HCT116 (cell line): ENCODE data around the gene CADPS. TPM values are rescaled to one million over a fixed set of nuclear protein-coding genes. Genes with fewer than 3 reads are reported as not detected.

ENCODE experiments used
- ATAC-seq: fragments of 200-7000 bp; cut with Tn5 transposase; 2 replicates; pipeline ENCODE4 v1.9.1; 2020; ENCODE audit warnings: mild to moderate bottlenecking, moderate library complexity
- BruUV-seq: library from RNA; stranded (reverse); fragments of 400-500 nt; replicated peaks from 2 replicates; lab custom pipeline; 2021; lab: Mats Ljungman, UMichigan
- CTCF ChIA-PET: fragments of 300-600 bp; sonication (Branson Sonifier 250); formaldehyde crosslinking; loops from one replicate; lab custom pipeline; 2021; ENCODE audit warnings: antibody characterized with exemption; lab: Charles Lee
- POLR2A ChIA-PET: fragments of 300-600, 350-600 bp; sonication (Branson Sonifier 250); formaldehyde crosslinking; loops from one replicate; lab custom pipeline; 2021; ENCODE audit warnings: antibody characterized with exemption; lab: Charles Lee
- RAD21 ChIA-PET, 2 experiments: fragments of 300-600 bp; sonication (Branson Sonifier 250); formaldehyde crosslinking; loops; one replicate each; lab custom pipeline; 2023; ENCODE audit warnings: low total read pairs in 2 of 2; ENCODE audit not compliant: uncharacterized antibody in 2 of 2, unreplicated experiment in 2 of 2, low non-redundant PET in 1 of 2; lab: Charles Lee
- DNase-seq: peaks from one replicate; pipeline ENCODE4 v3.0.0-alpha.2; 2010; ENCODE audit warnings: low read depth, low spot score
- H2AFZ ChIP-seq: fragments of 200-600 bp; shearing (Covaris generic), sonication (generic); 2 replicates; pipeline ENCODE4 v1.6.1; 2017; ENCODE audit warnings: low read depth, mixed run types, mixed read lengths, antibody characterized with exemption, low read length; ENCODE audit not compliant: poor library complexity, severe bottlenecking
- H3K27ac ChIP-seq: 2 replicates; pipeline ENCODE4 v1.5.1; 2012; ENCODE audit warnings: low read depth, low read length
- H3K27me3 ChIP-seq: fragments of 200-600 bp; sonication (generic); 2 replicates; pipeline ENCODE4 v1.6.1; 2016; ENCODE audit warnings: mixed run types, low read length, mixed read lengths; ENCODE audit not compliant: insufficient read depth
- H3K36me3 ChIP-seq, 2 experiments: fragments of 200-500 bp in 1 of 2; fragments of 200-600 bp in 1 of 2; sonication (Bioruptor generic) in 1 of 2; sonication (generic) in 1 of 2; 2 replicates each; pipeline versions ENCODE4 v1.5.1 to v1.6.1; 2014 to 2016; ENCODE audit warnings: low read length in 2 of 2, inconsistent platforms in 1 of 2, mixed read lengths in 1 of 2, mixed run types in 1 of 2; ENCODE audit not compliant: insufficient read depth in 2 of 2, control insufficient read depth in 1 of 2
- H3K4me1 ChIP-seq, 2 experiments: fragments of 200-600 bp in 1 of 2; sonication (generic) in 1 of 2; 2 replicates each; pipeline versions ENCODE4 v1.5.1 to v1.6.1; 2012 to 2017; ENCODE audit warnings: low read length in 2 of 2, inconsistent platforms in 1 of 2, mild to moderate bottlenecking in 1 of 2, mixed read lengths in 1 of 2, mixed run types in 1 of 2, moderate library complexity in 1 of 2; ENCODE audit not compliant: insufficient read depth in 2 of 2, control insufficient read depth in 1 of 2
- H3K4me2 ChIP-seq: fragments of 200-600 bp; sonication (generic); 2 replicates; pipeline ENCODE4 v1.6.1; 2017; ENCODE audit warnings: mixed run types, low read length, mixed read lengths
- H3K4me3 ChIP-seq, 2 experiments: fragments of 200-600 bp in 1 of 2; sonication (generic) in 1 of 2; replicated peaks in 1 of 2; 2 replicates each; pipeline ENCODE4 v1.5.1; 2011 to 2016; ENCODE audit warnings: low read length in 2 of 2, control low read depth in 1 of 2, low read depth in 1 of 2, mild to moderate bottlenecking in 1 of 2, mixed read lengths in 1 of 2, mixed run types in 1 of 2
- H3K79me2 ChIP-seq: fragments of 200-600 bp; sonication (generic); 2 replicates; pipeline ENCODE4 v1.6.1; 2017; ENCODE audit warnings: mild to moderate bottlenecking, mixed run types, low read length, moderate library complexity, mixed read lengths; ENCODE audit not compliant: insufficient read depth
- H3K9ac ChIP-seq: fragments of 200-600 bp; sonication (generic); 2 replicates; pipeline ENCODE4 v1.6.1; 2016; ENCODE audit warnings: low read length, mixed read lengths
- H3K9me2 ChIP-seq: fragments of 200-600 bp; sonication (generic), shearing (Covaris generic); 2 replicates; pipeline ENCODE4 v1.6.1; 2017; ENCODE audit warnings: mixed run types, mild to moderate bottlenecking, moderate library complexity; ENCODE audit not compliant: insufficient read depth
- H3K9me3 ChIP-seq, 2 experiments: fragments of 200-500 bp in 1 of 2; fragments of 200-600 bp in 1 of 2; sonication (Bioruptor generic) in 1 of 2; sonication (generic) in 1 of 2; 2 replicates each; pipeline ENCODE4 v1.6.1; 2014 to 2017; ENCODE audit warnings: low read length in 2 of 2, mixed read lengths in 2 of 2, inconsistent platforms in 1 of 2, low read depth in 1 of 2, mild to moderate bottlenecking in 1 of 2, mixed run types in 1 of 2, moderate library complexity in 1 of 2; ENCODE audit not compliant: control insufficient read depth in 1 of 2, insufficient read depth in 1 of 2
- H4K20me1 ChIP-seq: fragments of 200-600 bp; sonication (generic), shearing (Covaris generic); 2 replicates; pipeline ENCODE4 v1.6.1; 2017; ENCODE audit warnings: mixed run types, mild to moderate bottlenecking, moderate library complexity; ENCODE audit not compliant: insufficient read depth
- CBX3 ChIP-seq: IDR thresholded peaks from 2 replicates; pipeline ENCODE4 v1.6.1; 2012; ENCODE audit warnings: low read depth
- CEBPB ChIP-seq: IDR thresholded peaks from 2 replicates; pipeline ENCODE4 v1.6.1; 2012; ENCODE audit warnings: low read depth
- EGR1 ChIP-seq: IDR thresholded peaks from 2 replicates; pipeline ENCODE4 v1.6.1; 2012; ENCODE audit warnings: low read depth
- ELF1 ChIP-seq: IDR thresholded peaks from 2 replicates; pipeline ENCODE4 v1.6.1; 2012; ENCODE audit warnings: low read depth, borderline replicate concordance
- EZH2 ChIP-seq: fragments of 200-600 bp; sonication (generic); IDR thresholded peaks from 2 replicates; pipeline ENCODE4 v1.6.1; 2017; ENCODE audit warnings: antibody characterized with exemption, mixed run types
- EZH2phosphoT487 ChIP-seq: fragments of 200-600 bp; IDR thresholded peaks from 2 replicates; pipeline ENCODE4 v1.6.1; 2018; ENCODE audit warnings: antibody characterized with exemption, borderline replicate concordance
- FOSL1 ChIP-seq: IDR thresholded peaks from 2 replicates; pipeline ENCODE4 v1.6.1; 2012; ENCODE audit warnings: low read depth
- SIN3A ChIP-seq: IDR thresholded peaks from 2 replicates; pipeline ENCODE4 v1.6.1; 2012; ENCODE audit warnings: low read depth
- TCF7L2 ChIP-seq: IDR thresholded peaks from 2 replicates; pipeline ENCODE4 v1.7.0; 2011; ENCODE audit warnings: borderline replicate concordance, inconsistent platforms; ENCODE audit not compliant: insufficient read depth, insufficient read length; ENCODE audit errors: extremely low read depth
- YY1 ChIP-seq: IDR thresholded peaks from 2 replicates; pipeline ENCODE4 v1.6.1; 2011; ENCODE audit warnings: low read length, low read depth, moderate library complexity, mild to moderate bottlenecking; ENCODE audit not compliant: insufficient replicate concordance; ENCODE audit errors: extremely low read depth
- ZFX ChIP-seq: fragments of 450-650 bp; IDR thresholded peaks from 2 replicates; pipeline ENCODE4 v1.6.1; 2017
- ZNF274 ChIP-seq: fragments of 200-500 bp; sonication (Bioruptor generic); IDR thresholded peaks from 2 replicates; pipeline ENCODE4 v1.6.1; 2014; ENCODE audit warnings: mild to moderate bottlenecking, low read depth, low read length, inconsistent platforms
- intact Hi-C: fragments of 100-400 bp; cut with micrococcal nuclease; formaldehyde crosslinking; loops from 2 replicates; pipeline ENCODE4 v1.10.0; 2022
- total RNA-seq: library from RNA; stranded (reverse); gene quantifications from one replicate; pipeline ENCODE4 v1.2.1, GENCODE V29; 2021; ENCODE audit not compliant: unreplicated experiment
- TF ChIP-seq, protein P1 (sequence below): IDR thresholded peaks from 2 replicates; pipeline ENCODE4 v1.6.1; 2012; ENCODE audit warnings: low read depth

The CADPS gene
- total RNA-seq, 1 experiment from 2014 or later, result not detected

DNA sequence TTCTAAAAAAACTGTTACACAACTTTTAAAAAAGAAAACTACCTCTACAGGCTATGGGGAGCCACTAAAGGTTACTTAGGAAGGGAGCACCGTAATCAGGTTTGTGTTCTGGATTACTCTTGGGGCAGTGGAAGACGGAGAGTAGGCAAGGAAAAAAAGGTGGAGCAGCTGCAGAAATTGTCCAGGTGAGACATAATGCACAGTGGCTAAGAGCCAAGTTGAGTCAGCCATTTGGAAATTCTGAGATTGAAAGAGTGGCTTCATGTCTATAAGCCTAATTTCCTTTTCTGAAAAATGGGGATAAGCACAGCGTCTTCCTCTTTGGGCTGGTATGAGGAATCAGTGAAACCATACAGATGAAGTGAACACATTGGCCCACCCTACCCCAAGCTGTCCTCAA is 195.2 kb downstream of the CADPS start:
- Histone ChIP-seq H3K4me3 (no peak overlapping the region), H3K4me1 (no peaks in the 10 kb centered on the region), H3K79me2 (no peaks in the 10 kb centered on the region), H3K36me3 (no peaks in the 10 kb centered on the region), H3K27ac (no peak overlapping the region), H2AFZ (no peak overlapping the region), H3K9ac (no peak overlapping the region), H3K27me3 (peaks cover 28% of the 10 kb centered on the region), H4K20me1 (no peaks in the 10 kb centered on the region), H3K4me2 (no peak overlapping the region), H3K9me3 (no peaks in the 10 kb centered on the region)
- no TSS peak for BruUV-seq
- intact Hi-C loops, result no loop called here
- CTCF ChIA-PET, result no interaction called here
- RAD21 ChIA-PET, result no interaction called here
- ATAC-seq (no peak), DNase-seq (no peak)
- POLR2A ChIA-PET, result no interaction called here
- TF ChIP-seq ZNF274 (no peak), FOSL1 (no peak), CBX3 (no peak), ELF1 (no peak), EGR1 (no peak), ZFX (no peak), EZH2phosphoT487 (no peak), EZH2 (no peak), SIN3A (no peak), CEBPB (no peak), YY1 (no peak), TCF7L2 (no peak)
- TF ChIP-seq, protein P1, sequence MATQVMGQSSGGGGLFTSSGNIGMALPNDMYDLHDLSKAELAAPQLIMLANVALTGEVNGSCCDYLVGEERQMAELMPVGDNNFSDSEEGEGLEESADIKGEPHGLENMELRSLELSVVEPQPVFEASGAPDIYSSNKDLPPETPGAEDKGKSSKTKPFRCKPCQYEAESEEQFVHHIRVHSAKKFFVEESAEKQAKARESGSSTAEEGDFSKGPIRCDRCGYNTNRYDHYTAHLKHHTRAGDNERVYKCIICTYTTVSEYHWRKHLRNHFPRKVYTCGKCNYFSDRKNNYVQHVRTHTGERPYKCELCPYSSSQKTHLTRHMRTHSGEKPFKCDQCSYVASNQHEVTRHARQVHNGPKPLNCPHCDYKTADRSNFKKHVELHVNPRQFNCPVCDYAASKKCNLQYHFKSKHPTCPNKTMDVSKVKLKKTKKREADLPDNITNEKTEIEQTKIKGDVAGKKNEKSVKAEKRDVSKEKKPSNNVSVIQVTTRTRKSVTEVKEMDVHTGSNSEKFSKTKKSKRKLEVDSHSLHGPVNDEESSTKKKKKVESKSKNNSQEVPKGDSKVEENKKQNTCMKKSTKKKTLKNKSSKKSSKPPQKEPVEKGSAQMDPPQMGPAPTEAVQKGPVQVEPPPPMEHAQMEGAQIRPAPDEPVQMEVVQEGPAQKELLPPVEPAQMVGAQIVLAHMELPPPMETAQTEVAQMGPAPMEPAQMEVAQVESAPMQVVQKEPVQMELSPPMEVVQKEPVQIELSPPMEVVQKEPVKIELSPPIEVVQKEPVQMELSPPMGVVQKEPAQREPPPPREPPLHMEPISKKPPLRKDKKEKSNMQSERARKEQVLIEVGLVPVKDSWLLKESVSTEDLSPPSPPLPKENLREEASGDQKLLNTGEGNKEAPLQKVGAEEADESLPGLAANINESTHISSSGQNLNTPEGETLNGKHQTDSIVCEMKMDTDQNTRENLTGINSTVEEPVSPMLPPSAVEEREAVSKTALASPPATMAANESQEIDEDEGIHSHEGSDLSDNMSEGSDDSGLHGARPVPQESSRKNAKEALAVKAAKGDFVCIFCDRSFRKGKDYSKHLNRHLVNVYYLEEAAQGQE, result no peak
- TF ChIP-seq, all 23 proteins: peak for 0
- H3K9me2 ChIP-seq, result no peaks in the 10 kb centered on the region
